ENCODE measurements around the gene INPP5D.
"Not testable (repeated sequence)": the region's sequence is repeated elsewhere in the genome, so short reads cannot be mapped to it uniquely, and the experiment has no call there.

Gene INPP5D

GRCh38 chr2:233116946-233117345 is 56.8 kb downstream of the INPP5D start:
- no peak for FAIRE-seq
- no peak for DNase-seq (ENCODE audit: insufficient read length)

DNA sequence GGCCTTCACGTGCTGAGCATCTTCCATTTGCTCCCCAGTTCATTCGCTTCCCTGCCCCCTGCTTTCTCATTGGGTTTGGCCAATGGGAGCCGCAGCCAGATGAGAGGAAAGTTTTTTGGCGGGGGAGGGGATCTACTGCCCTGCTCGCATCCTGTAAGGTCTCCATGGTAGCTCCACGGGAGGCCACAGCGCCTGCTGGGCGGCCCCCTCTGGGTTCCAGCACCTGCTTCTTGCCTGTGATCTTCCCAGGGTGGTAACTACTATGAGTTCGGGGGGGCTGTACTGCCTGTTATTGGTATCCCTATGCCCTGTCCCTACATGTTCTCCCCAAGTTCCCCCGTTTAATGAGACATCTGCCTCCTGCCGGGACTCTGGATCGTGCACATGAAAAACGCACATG is 57.2 kb downstream of the INPP5D start:
- DNase-seq (ENCODE audit: insufficient read length): no peak
- TF ChIP-seq POLR2AphosphoS5 (IDR thresholded peaks at IDR 0.05; ENCODE audit: low read depth, low read length) (no peak), TAF1 (IDR thresholded peaks at IDR 0.05; ENCODE audit: borderline replicate concordance, low read depth, low read length) (no peak), POLR2A (IDR thresholded peaks at IDR 0.05; ENCODE audit: low read depth, low read length) (no peak)
- no peak for FAIRE-seq

More at GRCh38 chr2:233116946-233117345, 56.8 kb downstream of the INPP5D start:
- TF ChIP-seq POLR2AphosphoS5 (IDR thresholded peaks at IDR 0.05; ENCODE audit: low read depth, low read length): no peak
- no peak for TF ChIP-seq TAF1 (IDR thresholded peaks at IDR 0.05; ENCODE audit: borderline replicate concordance, low read depth, low read length)
- TF ChIP-seq POLR2A (IDR thresholded peaks at IDR 0.05; ENCODE audit: low read depth, low read length): no peak

- no peak for DNase-seq (ENCODE audit: insufficient read length)
- no peak for FAIRE-seq
These were observed 57.9 kb downstream of the INPP5D start for GRCh38 chr2:233117811-233118647.

GRCh38 chr2:233118648-233119000 is 58.5 kb downstream of the INPP5D start:
- TF ChIP-seq POLR2AphosphoS5 (IDR thresholded peaks at IDR 0.05; ENCODE audit: low read depth, low read length) (no peak), TAF1 (IDR thresholded peaks at IDR 0.05; ENCODE audit: borderline replicate concordance, low read depth, low read length) (no peak), POLR2A (IDR thresholded peaks at IDR 0.05; ENCODE audit: low read depth, low read length) (no peak)
- no peak for FAIRE-seq
- DNase-seq (ENCODE audit: insufficient read length): no peak

More at GRCh38 chr2:233117811-233118647, 57.9 kb downstream of the INPP5D start:
- no peak for TF ChIP-seq POLR2A (IDR thresholded peaks at IDR 0.05; ENCODE audit: low read depth, low read length)
- TF ChIP-seq TAF1 (IDR thresholded peaks at IDR 0.05; ENCODE audit: borderline replicate concordance, low read depth, low read length): no peak
- no peak for TF ChIP-seq POLR2AphosphoS5 (IDR thresholded peaks at IDR 0.05; ENCODE audit: low read depth, low read length)

GRCh38 chr2:233119123-233119522 is 59.0 kb downstream of the INPP5D start:
- TF ChIP-seq POLR2A (IDR thresholded peaks at IDR 0.05; ENCODE audit: low read depth, low read length) (no peak), TAF1 (IDR thresholded peaks at IDR 0.05; ENCODE audit: borderline replicate concordance, low read depth, low read length) (no peak), POLR2AphosphoS5 (IDR thresholded peaks at IDR 0.05; ENCODE audit: low read depth, low read length) (no peak)
- DNase-seq (ENCODE audit: insufficient read length) (no peak), FAIRE-seq (no peak)

DNA sequence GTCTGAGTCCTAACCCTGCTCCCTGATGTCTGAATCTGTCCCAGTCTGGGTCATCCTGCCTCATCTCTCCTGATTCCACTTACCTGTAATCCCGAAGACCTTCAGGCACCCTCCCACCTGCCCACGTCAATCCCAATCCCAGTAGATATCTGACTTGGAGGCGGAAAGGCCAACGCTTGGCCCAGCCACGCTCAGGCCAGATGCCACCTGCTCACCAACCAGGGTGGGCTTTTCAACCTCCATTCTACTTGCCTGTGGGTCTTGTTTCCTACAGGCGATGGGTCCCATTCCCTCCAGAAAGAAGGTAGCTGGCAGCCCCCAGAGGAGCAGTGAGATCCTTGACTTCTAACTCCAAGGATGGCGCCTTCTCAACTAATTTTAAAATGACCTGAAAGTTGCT is 59.7 kb downstream of the INPP5D start:
- TF ChIP-seq TAF1 (IDR thresholded peaks at IDR 0.05; ENCODE audit: borderline replicate concordance, low read depth, low read length) (no peak), POLR2AphosphoS5 (IDR thresholded peaks at IDR 0.05; ENCODE audit: low read depth, low read length) (no peak), POLR2A (IDR thresholded peaks at IDR 0.05; ENCODE audit: low read depth, low read length) (no peak)
- DNase-seq (ENCODE audit: insufficient read length) (no peak), FAIRE-seq (no peak)

DNA sequence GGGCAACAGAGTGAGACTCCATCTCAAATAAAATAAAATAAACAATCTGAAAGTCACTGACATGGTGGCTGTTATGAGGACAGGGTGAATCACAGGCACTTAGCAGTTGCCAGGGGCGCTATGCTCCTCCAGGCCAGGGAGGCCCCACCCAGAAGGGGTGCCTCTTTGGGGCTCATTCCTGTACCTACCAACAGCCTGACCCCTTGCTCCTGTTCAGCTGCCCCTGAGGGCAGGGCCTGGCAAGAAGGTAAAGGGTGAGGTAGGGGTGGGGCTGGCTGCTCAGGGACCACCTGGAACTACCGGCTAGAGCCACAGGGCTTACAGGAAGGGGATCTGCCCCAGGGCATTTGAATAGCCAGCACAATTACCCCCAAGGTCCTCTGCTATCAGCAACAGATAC is 60.3 kb downstream of the INPP5D start:
- DNase-seq (ENCODE audit: insufficient read length) (no peak), FAIRE-seq (no peak)

GRCh38 chr2:233121856-233122255 is 61.7 kb downstream of the INPP5D start:
- TF ChIP-seq POLR2AphosphoS5 (IDR thresholded peaks at IDR 0.05; ENCODE audit: low read depth, low read length): no peak
- no peak for TF ChIP-seq TAF1 (IDR thresholded peaks at IDR 0.05; ENCODE audit: borderline replicate concordance, low read depth, low read length)
- TF ChIP-seq POLR2A (IDR thresholded peaks at IDR 0.05; ENCODE audit: low read depth, low read length): no peak
- no peak for DNase-seq (ENCODE audit: insufficient read length)
- no peak for FAIRE-seq

More for the DNA sequence above, 60.3 kb downstream of the INPP5D start:
- TF ChIP-seq POLR2A (IDR thresholded peaks at IDR 0.05; ENCODE audit: low read depth, low read length) (no peak), TAF1 (IDR thresholded peaks at IDR 0.05; ENCODE audit: borderline replicate concordance, low read depth, low read length) (no peak), POLR2AphosphoS5 (IDR thresholded peaks at IDR 0.05; ENCODE audit: low read depth, low read length) (no peak)

DNA sequence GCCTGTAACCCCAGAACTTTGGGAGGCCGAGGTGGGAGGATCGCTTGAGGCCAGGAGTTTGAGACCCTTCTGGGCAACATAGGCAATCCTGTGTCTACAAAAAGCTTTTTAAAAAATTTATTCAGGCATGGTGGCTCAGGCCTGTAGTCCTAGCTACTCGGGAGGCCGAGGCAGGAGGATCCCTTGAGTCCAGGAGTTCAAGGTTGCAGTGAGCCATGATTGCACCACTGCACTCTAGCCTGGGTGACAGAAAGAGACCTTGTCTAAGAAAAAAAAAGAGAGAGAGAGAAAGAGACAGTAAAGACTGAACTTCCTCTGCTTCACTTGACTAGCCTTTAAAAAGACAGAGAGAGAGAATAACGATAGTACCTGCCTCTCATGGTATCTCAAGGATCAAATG is 62.4 kb downstream of the INPP5D start:
- no peak for FAIRE-seq
- TF ChIP-seq TAF1 (IDR thresholded peaks at IDR 0.05; ENCODE audit: borderline replicate concordance, low read depth, low read length) (no peak), POLR2A (IDR thresholded peaks at IDR 0.05; ENCODE audit: low read depth, low read length) (no peak), POLR2AphosphoS5 (IDR thresholded peaks at IDR 0.05; ENCODE audit: low read depth, low read length) (no peak)
- DNase-seq (ENCODE audit: insufficient read length): no peak

- DNase-seq (ENCODE audit: insufficient read length); FAIRE-seq: not testable (repeated sequence)
These were observed 63.4 kb downstream of the INPP5D start for GRCh38 chr2:233123576-233123975.

DNA sequence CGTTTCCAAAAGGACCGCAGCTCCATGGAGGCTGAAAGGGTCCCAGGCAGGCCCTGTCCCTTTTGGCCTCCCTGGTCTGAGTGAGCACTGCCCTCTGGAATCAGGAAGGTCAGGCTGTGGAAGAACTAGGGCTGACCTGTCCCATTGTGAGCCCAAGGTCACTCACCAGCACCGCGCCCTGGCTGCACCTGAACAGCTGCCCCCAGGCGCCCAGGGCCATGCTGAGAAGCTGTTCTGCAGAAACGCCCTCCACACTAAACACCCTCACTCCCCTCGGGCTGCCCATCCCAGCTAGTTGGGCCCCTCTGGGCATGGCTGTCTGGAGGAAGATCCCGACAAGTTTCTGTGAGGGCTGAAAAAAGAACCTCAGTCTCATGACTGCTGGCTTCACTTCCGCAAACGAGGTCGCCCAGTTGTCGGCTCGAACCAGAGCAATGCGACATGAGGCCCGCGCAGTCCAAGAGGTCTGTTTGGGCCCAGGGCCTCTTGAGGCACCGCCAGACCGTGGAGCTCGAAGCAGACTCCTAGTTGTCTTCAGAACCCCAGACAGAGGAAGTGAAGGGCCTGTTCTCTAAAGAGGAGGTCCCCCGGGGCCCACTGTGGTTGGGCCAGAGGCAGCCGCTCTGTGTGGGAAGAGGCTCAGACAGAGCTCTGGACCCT is 64.4 kb downstream of the INPP5D start:
- FAIRE-seq (peak; percentile 83), DNase-seq (ENCODE audit: insufficient read length) (peak; percentile 55)
- TF ChIP-seq POLR2AphosphoS5 (IDR thresholded peaks at IDR 0.05; ENCODE audit: low read depth, low read length): 0 out of 2 replicates have a peak, but pooled peaks have one; percentile 28
- TF ChIP-seq TAF1 (IDR thresholded peaks at IDR 0.05; ENCODE audit: borderline replicate concordance, low read depth, low read length): no peak
- peak; percentile 42; the same call in 1 of the 2 replicates for TF ChIP-seq POLR2A (IDR thresholded peaks at IDR 0.05; ENCODE audit: low read depth, low read length)
